SW480 (cell line): ENCODE data around the gene HSPB8.
"Not testable (repeated sequence)": the region's sequence is repeated elsewhere in the genome, so short reads cannot be mapped to it uniquely, and the experiment has no call there.

Source experiments
- DNase-seq: peaks from one replicate; pipeline ENCODE4 v3.0.0-alpha.2; 2016; ENCODE audit warnings: low spot score

HSPB8 gene

GRCh38 chr12:119206348-119207062, 27.8 kb downstream of the HSPB8 start:
- no peak for DNase-seq

GRCh38 chr12:119207063-119207560, 28.4 kb downstream of the HSPB8 start:
- no peak for DNase-seq

- DNase-seq, result no peak
Observed at GRCh38 chr12:119208626-119209061, 29.9 kb downstream of the HSPB8 start.

GRCh38 chr12:119211884-119212283, 33.2 kb downstream of the HSPB8 start:
- DNase-seq, result no peak

GRCh38 chr12:119216084-119216483, 37.4 kb downstream of the HSPB8 start:
- no peak for DNase-seq

- not testable (repeated sequence) for DNase-seq
Observed at GRCh38 chr12:119218875-119219274, 40.1 kb downstream of the HSPB8 start.

GRCh38 chr12:119222222-119222951, 43.7 kb downstream of the HSPB8 start:
- DNase-seq, result no peak

- DNase-seq, result no peak
Observed at GRCh38 chr12:119225454-119225853, 46.7 kb downstream of the HSPB8 start.

- no peak for DNase-seq
Observed at GRCh38 chr12:119227292-119227691, 48.6 kb downstream of the HSPB8 start.

GRCh38 chr12:119229205-119229604, 50.5 kb downstream of the HSPB8 start:
- no peak for DNase-seq

- no peak for DNase-seq
Observed at GRCh38 chr12:119229837-119230236, 51.1 kb downstream of the HSPB8 start.

- DNase-seq, result no peak
Observed at GRCh38 chr12:119230807-119231206, 52.1 kb downstream of the HSPB8 start.

GRCh38 chr12:119231774-119232173, 53.0 kb downstream of the HSPB8 start:
- DNase-seq, result no peak

GRCh38 chr12:119235197-119235751, 56.5 kb downstream of the HSPB8 start:
- no peak for DNase-seq

- DNase-seq, result no peak
Observed at GRCh38 chr12:119236372-119236771, 57.6 kb downstream of the HSPB8 start.

- no peak for DNase-seq
Observed at GRCh38 chr12:119239040-119239439, 60.3 kb downstream of the HSPB8 start.

- no peak for DNase-seq
Observed at GRCh38 chr12:119241049-119241448, 62.3 kb downstream of the HSPB8 start.

- no peak for DNase-seq
Observed at GRCh38 chr12:119241580-119242169, 62.9 kb downstream of the HSPB8 start.
